ENCODE results near the gene DYRK1A. TPM values are rescaled to one million over a fixed set of nuclear protein-coding genes. Genes with fewer than 3 reads are reported as not detected.
"Not testable (repeated sequence)": the region's sequence is repeated elsewhere in the genome, so short reads cannot be mapped to it uniquely, and the experiment has no call there.

DYRK1A gene
- total RNA-seq, 1 donor from 2014 or later = 68.1 TPM

GRCh38 chr21:37505963-37506362 is 139.4 kb downstream of the DYRK1A start:
- Mint-ChIP-seq H3K4me1 (ENCODE audit: low read depth) (peaks cover 20% of the 10 kb centered on the region), H3K36me3 (ENCODE audit: low read depth) (peaks cover 43% of the 10 kb centered on the region), H3K4me3 (no peak overlapping the region), H3K27me3 (ENCODE audit: insufficient read depth) (no peaks in the 10 kb centered on the region), H3K27ac (no peak overlapping the region), H3K9me3 (no peaks in the 10 kb centered on the region)
- intact Hi-C loops (cut with micrococcal nuclease) = no loop called here
- DNase-seq (ENCODE audit: low spot score) = no peak

- no peak overlapping the region for H3K4me3 Mint-ChIP-seq
- intact Hi-C loops (cut with micrococcal nuclease) = no loop called here
- no peak overlapping the region for H3K27ac Mint-ChIP-seq
- H3K4me1 Mint-ChIP-seq (ENCODE audit: low read depth) = peaks cover 19% of the 10 kb centered on the region
- no peaks in the 10 kb centered on the region for H3K27me3 Mint-ChIP-seq (ENCODE audit: insufficient read depth)
- no peaks in the 10 kb centered on the region for H3K9me3 Mint-ChIP-seq
- DNase-seq (ENCODE audit: low spot score) = no peak
- H3K36me3 Mint-ChIP-seq (ENCODE audit: low read depth) = peaks cover 48% of the 10 kb centered on the region
Observed at GRCh38 chr21:37507716-37508115, 141.1 kb downstream of the DYRK1A start.

DNA sequence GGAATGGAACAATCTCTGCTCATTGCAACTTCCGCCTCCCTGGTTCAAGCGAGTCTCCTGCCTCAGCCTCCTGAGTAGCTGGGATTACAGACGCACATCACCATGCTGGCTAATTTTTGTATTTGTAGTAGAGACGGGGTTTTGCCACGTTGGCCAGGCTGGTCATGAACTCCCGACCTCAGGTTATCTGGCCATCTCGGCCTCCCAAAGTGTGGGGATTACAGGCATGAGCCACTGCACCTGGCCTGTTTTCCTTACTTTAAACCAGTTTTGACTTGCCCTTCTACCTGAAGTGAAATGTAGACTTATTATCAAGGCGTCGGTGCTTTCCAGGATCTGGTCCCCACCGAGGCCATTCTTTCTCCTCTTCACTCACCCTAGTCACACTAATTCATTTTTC is 141.8 kb downstream of the DYRK1A start:
- no peak for DNase-seq (ENCODE audit: low spot score)
- H3K27ac Mint-ChIP-seq = no peak overlapping the region
- peaks cover 47% of the 10 kb centered on the region for H3K36me3 Mint-ChIP-seq (ENCODE audit: low read depth)
- peaks cover 12% of the 10 kb centered on the region for H3K4me1 Mint-ChIP-seq (ENCODE audit: low read depth)
- H3K27me3 Mint-ChIP-seq (ENCODE audit: insufficient read depth) = no peaks in the 10 kb centered on the region
- intact Hi-C loops (cut with micrococcal nuclease) = no loop called here
- no peaks in the 10 kb centered on the region for H3K9me3 Mint-ChIP-seq
- H3K4me3 Mint-ChIP-seq = no peak overlapping the region

DNA sequence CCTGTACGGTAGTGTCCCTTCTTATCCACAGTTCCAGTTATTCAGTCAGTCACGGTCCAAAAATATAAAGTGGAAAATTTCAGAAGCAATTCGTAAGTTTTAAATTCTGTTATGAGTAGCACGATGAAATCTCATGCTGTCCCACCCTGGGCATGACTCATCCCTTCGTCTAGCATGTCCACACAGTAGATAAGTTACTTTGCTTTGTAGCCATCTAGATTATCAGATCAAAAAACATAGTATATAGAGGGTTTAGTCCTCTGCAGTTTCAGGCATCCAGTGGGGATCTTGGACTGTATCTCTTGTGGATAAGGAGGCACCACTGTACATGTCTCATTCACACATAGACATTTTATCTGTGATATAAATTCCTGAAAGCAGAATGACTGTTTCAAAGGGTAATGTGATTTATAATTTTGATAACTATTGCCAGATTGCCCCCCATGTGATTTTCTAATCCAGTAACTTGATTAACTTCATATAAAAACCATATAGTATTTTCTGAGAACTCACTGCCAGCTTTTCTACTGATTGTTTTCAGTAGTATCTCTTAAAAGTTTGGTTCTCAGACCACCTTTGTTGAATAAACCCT is 143.3 kb downstream of the DYRK1A start:
- H3K27ac Mint-ChIP-seq = no peak overlapping the region
- peaks cover 43% of the 10 kb centered on the region for H3K36me3 Mint-ChIP-seq (ENCODE audit: low read depth)
- DNase-seq (ENCODE audit: low spot score) = no peak
- no peaks in the 10 kb centered on the region for H3K4me1 Mint-ChIP-seq (ENCODE audit: low read depth)
- H3K9me3 Mint-ChIP-seq = no peaks in the 10 kb centered on the region
- no peak overlapping the region for H3K4me3 Mint-ChIP-seq
- intact Hi-C loops (cut with micrococcal nuclease) = no loop called here
- no peaks in the 10 kb centered on the region for H3K27me3 Mint-ChIP-seq (ENCODE audit: insufficient read depth)

DNA sequence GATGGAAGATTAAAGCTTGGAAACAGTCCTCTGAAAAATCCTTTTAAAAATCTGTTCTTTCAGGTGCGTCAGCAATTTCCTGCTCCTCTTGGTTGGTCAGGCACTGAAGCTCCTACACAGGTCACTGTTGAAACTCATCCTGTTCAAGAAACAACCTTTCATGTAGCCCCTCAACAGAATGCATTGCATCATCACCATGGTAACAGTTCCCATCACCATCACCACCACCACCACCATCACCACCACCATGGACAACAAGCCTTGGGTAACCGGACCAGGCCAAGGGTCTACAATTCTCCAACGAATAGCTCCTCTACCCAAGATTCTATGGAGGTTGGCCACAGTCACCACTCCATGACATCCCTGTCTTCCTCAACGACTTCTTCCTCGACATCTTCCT is 145.3 kb downstream of the DYRK1A start:
- intact Hi-C loops (cut with micrococcal nuclease) = no loop called here
- Mint-ChIP-seq H3K4me1 (ENCODE audit: low read depth) (no peaks in the 10 kb centered on the region), H3K27ac (no peak overlapping the region)

DNA sequence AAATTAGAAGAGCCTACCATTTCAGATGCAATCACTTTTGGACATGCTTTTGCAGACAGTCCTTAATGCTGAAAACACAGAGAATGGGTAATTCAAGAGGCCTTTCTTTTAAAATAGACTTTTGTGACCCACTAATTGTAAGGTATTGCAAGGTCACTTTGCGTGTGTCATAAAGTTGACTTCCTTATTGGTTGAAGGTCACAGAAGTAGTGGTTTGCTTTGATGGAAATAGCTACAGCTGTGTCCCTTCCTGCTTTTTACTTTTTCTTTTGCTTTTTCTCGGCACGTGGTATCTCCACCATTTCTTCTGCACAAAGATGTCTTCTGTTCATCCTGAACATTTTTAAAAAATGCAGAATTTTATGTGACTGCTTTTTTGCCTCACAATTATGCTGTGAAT is 146.8 kb downstream of the DYRK1A start:
- no peaks in the 10 kb centered on the region for H3K27me3 Mint-ChIP-seq (ENCODE audit: insufficient read depth)
- peaks cover 47% of the 10 kb centered on the region for H3K36me3 Mint-ChIP-seq (ENCODE audit: low read depth)
- no peaks in the 10 kb centered on the region for H3K4me1 Mint-ChIP-seq (ENCODE audit: low read depth)
- no peaks in the 10 kb centered on the region for H3K9me3 Mint-ChIP-seq
- no peak overlapping the region for H3K27ac Mint-ChIP-seq
- intact Hi-C loops (cut with micrococcal nuclease) = no loop called here
- no peak for DNase-seq (ENCODE audit: low spot score)
- no peak overlapping the region for H3K4me3 Mint-ChIP-seq

More for the DNA sequence above, 145.3 kb downstream of the DYRK1A start:
- Mint-ChIP-seq H3K4me3 (no peak overlapping the region), H3K27me3 (ENCODE audit: insufficient read depth) (no peaks in the 10 kb centered on the region), H3K9me3 (no peaks in the 10 kb centered on the region), H3K36me3 (ENCODE audit: low read depth) (peaks cover 40% of the 10 kb centered on the region)
- no peak for DNase-seq (ENCODE audit: low spot score)

- no peaks in the 10 kb centered on the region for H3K9me3 Mint-ChIP-seq
- intact Hi-C loops (cut with micrococcal nuclease) = no loop called here
- no peak overlapping the region for H3K27ac Mint-ChIP-seq
- H3K4me3 Mint-ChIP-seq = no peak overlapping the region
- no peak for DNase-seq (ENCODE audit: low spot score)
- no peaks in the 10 kb centered on the region for H3K27me3 Mint-ChIP-seq (ENCODE audit: insufficient read depth)
- H3K4me1 Mint-ChIP-seq (ENCODE audit: low read depth) = no peaks in the 10 kb centered on the region
- H3K36me3 Mint-ChIP-seq (ENCODE audit: low read depth) = peaks cover 49% of the 10 kb centered on the region
Observed at GRCh38 chr21:37514038-37514667, 147.6 kb downstream of the DYRK1A start.

DNA sequence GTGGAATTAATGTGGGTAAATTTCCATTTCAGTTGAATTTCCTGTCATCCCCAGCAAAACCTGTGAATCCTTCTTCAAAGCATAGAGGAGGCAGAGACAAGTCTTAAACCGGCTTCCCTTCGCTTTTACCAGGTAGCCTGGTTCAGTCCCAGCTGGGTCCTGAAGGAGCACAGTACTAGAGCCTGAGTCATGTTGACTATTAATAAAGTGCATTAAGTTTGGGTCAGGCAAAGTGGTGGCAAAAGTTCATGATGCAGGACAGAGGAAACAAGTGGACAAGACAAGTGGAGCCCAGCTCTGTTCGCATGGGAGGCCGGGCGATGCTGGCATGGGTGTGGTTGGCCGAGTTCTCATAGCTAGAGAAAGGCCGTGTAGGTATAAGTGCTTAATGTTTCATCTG is 150.4 kb downstream of the DYRK1A start:
- peaks cover 29% of the 10 kb centered on the region for H3K36me3 Mint-ChIP-seq (ENCODE audit: low read depth)
- no peaks in the 10 kb centered on the region for H3K27me3 Mint-ChIP-seq (ENCODE audit: insufficient read depth)
- no peak for DNase-seq (ENCODE audit: low spot score)
- H3K4me1 Mint-ChIP-seq (ENCODE audit: low read depth) = no peaks in the 10 kb centered on the region
- H3K27ac Mint-ChIP-seq = no peak overlapping the region
- intact Hi-C loops (cut with micrococcal nuclease) = no loop called here
- no peak overlapping the region for H3K4me3 Mint-ChIP-seq
- H3K9me3 Mint-ChIP-seq = no peaks in the 10 kb centered on the region

DNA sequence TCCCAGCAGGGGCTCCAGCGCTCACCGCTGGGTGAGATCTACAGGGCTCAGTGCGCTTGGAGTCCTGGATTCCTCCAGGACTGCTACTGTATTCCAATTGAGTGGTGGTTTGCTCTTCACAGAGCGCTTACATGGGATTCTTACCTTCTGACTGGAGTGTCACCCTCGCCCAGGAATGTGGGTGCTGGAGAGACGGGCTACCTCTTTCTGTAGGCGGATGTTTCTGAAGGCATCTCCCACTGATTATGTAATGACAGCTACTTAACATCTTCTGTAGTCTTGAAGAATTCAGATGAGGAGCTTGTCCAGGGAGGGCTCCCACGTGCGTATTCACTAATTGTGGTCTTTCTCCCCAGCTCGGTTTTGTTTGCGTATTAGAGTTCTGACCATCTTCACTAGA is 154.2 kb downstream of the DYRK1A start:
- intact Hi-C loops (cut with micrococcal nuclease) = loop anchor here (1.0 kb wide), 1 partner anchor 8 kb away; no protein-coding TSS in a partner anchor

DNA sequence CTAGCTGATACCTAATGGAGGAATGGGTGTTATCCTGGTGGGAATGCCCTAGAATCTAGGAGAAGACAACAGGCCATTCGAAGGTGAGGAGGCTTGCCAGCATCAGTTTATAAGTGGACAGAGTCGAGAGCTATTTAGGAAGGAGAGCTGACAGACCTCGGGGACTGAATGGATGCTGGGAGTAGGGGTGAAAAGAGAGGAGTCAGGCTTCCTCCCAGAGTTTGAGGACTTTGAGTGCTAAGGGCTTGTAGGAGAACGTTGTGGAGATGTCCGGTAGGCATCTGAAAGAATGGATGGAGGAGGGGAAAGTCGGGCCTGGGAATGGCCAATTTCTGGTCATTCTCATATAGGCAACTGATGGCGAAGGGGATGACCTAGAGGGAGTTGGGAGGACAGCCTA is 155.1 kb downstream of the DYRK1A start:
- no peak for DNase-seq (ENCODE audit: low spot score)
- Mint-ChIP-seq H3K27ac (no peak overlapping the region), H3K27me3 (ENCODE audit: insufficient read depth) (no peaks in the 10 kb centered on the region), H3K4me3 (no peak overlapping the region), H3K4me1 (ENCODE audit: low read depth) (no peaks in the 10 kb centered on the region), H3K36me3 (ENCODE audit: low read depth) (peaks cover 9% of the 10 kb centered on the region), H3K9me3 (no peaks in the 10 kb centered on the region)
- intact Hi-C loops (cut with micrococcal nuclease) = loop anchor here (1.0 kb wide), 1 partner anchor 8 kb away; no protein-coding TSS in a partner anchor

More for the DNA sequence above, 154.2 kb downstream of the DYRK1A start:
- Mint-ChIP-seq H3K4me1 (ENCODE audit: low read depth) (no peaks in the 10 kb centered on the region), H3K4me3 (no peak overlapping the region), H3K27me3 (ENCODE audit: insufficient read depth) (no peaks in the 10 kb centered on the region), H3K36me3 (ENCODE audit: low read depth) (peaks cover 12% of the 10 kb centered on the region), H3K9me3 (no peaks in the 10 kb centered on the region), H3K27ac (no peak overlapping the region)
- DNase-seq (ENCODE audit: low spot score) = no peak

DNA sequence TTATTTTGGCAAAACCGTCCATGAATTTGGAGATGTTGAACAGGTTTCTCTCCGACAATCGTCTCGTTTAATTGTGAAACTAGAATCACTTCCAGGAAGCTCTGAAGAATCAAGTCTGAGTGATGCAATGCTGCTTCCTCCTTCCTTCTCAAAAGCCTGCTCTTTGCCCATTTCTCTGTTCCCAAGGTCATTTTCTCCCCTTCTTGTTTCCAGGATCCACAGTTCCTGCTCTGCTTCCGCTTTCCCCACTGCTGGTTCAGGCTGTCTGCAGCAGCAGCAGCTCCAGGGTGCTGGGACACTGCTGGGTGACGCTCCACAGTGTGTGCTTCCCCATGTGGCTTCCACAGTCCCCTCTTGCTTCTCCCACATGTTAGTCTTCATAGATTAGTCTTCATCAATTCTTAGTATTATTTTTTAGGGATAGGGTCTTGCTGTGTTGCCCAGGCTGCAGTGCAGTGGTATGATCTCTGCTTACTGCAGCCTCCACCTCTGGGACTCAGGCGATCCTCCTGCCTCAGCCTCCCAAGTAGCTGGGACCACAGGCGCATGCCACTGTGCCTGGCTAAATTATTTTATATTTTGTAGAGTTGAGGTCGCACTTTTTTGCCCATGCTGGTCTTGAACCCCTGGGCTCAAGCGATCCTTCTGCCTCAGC is 156.2 kb downstream of the DYRK1A start:
- DNase-seq (ENCODE audit: low spot score) = no peak
- H3K9me3 Mint-ChIP-seq = no peaks in the 10 kb centered on the region
- intact Hi-C loops (cut with micrococcal nuclease) = no loop called here
- no peak overlapping the region for H3K4me3 Mint-ChIP-seq
- H3K4me1 Mint-ChIP-seq (ENCODE audit: low read depth) = no peaks in the 10 kb centered on the region
- no peak overlapping the region for H3K27ac Mint-ChIP-seq
- H3K27me3 Mint-ChIP-seq (ENCODE audit: insufficient read depth) = no peaks in the 10 kb centered on the region
- H3K36me3 Mint-ChIP-seq (ENCODE audit: low read depth) = peaks cover 7% of the 10 kb centered on the region

GRCh38 chr21:37524944-37525343 is 158.4 kb downstream of the DYRK1A start:
- H3K27me3 Mint-ChIP-seq (ENCODE audit: insufficient read depth); H3K4me1 Mint-ChIP-seq (ENCODE audit: low read depth); H3K27ac Mint-ChIP-seq; intact Hi-C loops (cut with micrococcal nuclease); DNase-seq (ENCODE audit: low spot score); H3K36me3 Mint-ChIP-seq (ENCODE audit: low read depth); H3K4me3 Mint-ChIP-seq; H3K9me3 Mint-ChIP-seq: not testable (repeated sequence)

GRCh38 chr21:37525810-37526209 is 159.2 kb downstream of the DYRK1A start:
- intact Hi-C loops (cut with micrococcal nuclease) = no loop called here
- no peaks in the 10 kb centered on the region for H3K9me3 Mint-ChIP-seq
- no peak overlapping the region for H3K4me3 Mint-ChIP-seq
- no peaks in the 10 kb centered on the region for H3K4me1 Mint-ChIP-seq (ENCODE audit: low read depth)
- no peak for DNase-seq (ENCODE audit: low spot score)
- H3K27me3 Mint-ChIP-seq (ENCODE audit: insufficient read depth) = peaks cover 5% of the 10 kb centered on the region
- no peaks in the 10 kb centered on the region for H3K36me3 Mint-ChIP-seq (ENCODE audit: low read depth)
- H3K27ac Mint-ChIP-seq = no peak overlapping the region
